ENCODE results near the gene TMEM132C. TPM values are rescaled to one million over a fixed set of nuclear protein-coding genes. Genes with fewer than 3 reads are reported as not detected.

The TMEM132C gene
- total RNA-seq, 2 experiments from 2014 or later = not detected

GRCh38 chr12:128415036-128415560 is 148.1 kb downstream of the TMEM132C start:
- Histone ChIP-seq H3K79me2 (ENCODE audit: insufficient read depth, low read depth, low read length) (no peaks in the 10 kb centered on the region), H3K4me2 (ENCODE audit: low read length) (no peak overlapping the region), H3K27ac (ENCODE audit: low read depth, low read length, poor library complexity, severe bottlenecking) (no peak overlapping the region), H3K4me3 (ENCODE audit: low read depth, low read length, poor library complexity, severe bottlenecking) (no peak overlapping the region), H3K9me2 (ENCODE audit: insufficient read depth, low read length) (no peaks in the 10 kb centered on the region), H3K9me3 (ENCODE audit: low read length) (no peaks in the 10 kb centered on the region), H3K36me3 (ENCODE audit: insufficient read depth, low read length) (no peaks in the 10 kb centered on the region), H3K4me1 (ENCODE audit: insufficient read depth, low read length, poor library complexity, severe bottlenecking) (no peaks in the 10 kb centered on the region), H4K20me1 (ENCODE audit: insufficient read depth, low read length) (no peaks in the 10 kb centered on the region), H2AFZ (ENCODE audit: low read length) (no peak overlapping the region)
- POLR2A ChIA-PET = no interaction called here
- DNase-seq (ENCODE audit: low spot score) = no peak
- CTCF ChIA-PET (ENCODE audit: unreplicated experiment) = no interaction called here
- BruUV-seq (replicated peaks) = no TSS peak
- intact Hi-C loops (cut with micrococcal nuclease; ENCODE audit: unreplicated experiment) = no loop called here
- TF ChIP-seq CTCF (conservative IDR thresholded peaks at IDR 0.05; ENCODE audit: low read length) (no peak), EZH2phosphoT487 (IDR thresholded peaks at IDR 0.05; ENCODE audit: borderline replicate concordance, low read depth, low read length) (no peak)

GRCh38 chr12:128418944-128419343 is 152.0 kb downstream of the TMEM132C start:
- no peaks in the 10 kb centered on the region for H4K20me1 ChIP-seq (ENCODE audit: insufficient read depth, low read length)
- no peak for DNase-seq (ENCODE audit: low spot score)
- H3K4me2 ChIP-seq (ENCODE audit: low read length) = no peak overlapping the region
- H3K27ac ChIP-seq (ENCODE audit: low read depth, low read length, poor library complexity, severe bottlenecking) = no peak overlapping the region
- CTCF ChIA-PET (ENCODE audit: unreplicated experiment) = no interaction called here
- H3K79me2 ChIP-seq (ENCODE audit: insufficient read depth, low read depth, low read length) = no peaks in the 10 kb centered on the region
- H3K9me2 ChIP-seq (ENCODE audit: insufficient read depth, low read length) = no peaks in the 10 kb centered on the region
- intact Hi-C loops (cut with micrococcal nuclease; ENCODE audit: unreplicated experiment) = no loop called here
- H2AFZ ChIP-seq (ENCODE audit: low read length) = no peak overlapping the region
- TF ChIP-seq EZH2phosphoT487 (IDR thresholded peaks at IDR 0.05; ENCODE audit: borderline replicate concordance, low read depth, low read length) = no peak
- no peak for TF ChIP-seq CTCF (conservative IDR thresholded peaks at IDR 0.05; ENCODE audit: low read length)
- no peaks in the 10 kb centered on the region for H3K4me1 ChIP-seq (ENCODE audit: insufficient read depth, low read length, poor library complexity, severe bottlenecking)
- POLR2A ChIA-PET = interaction anchor here (0.7 kb wide), 1 partner anchor 165 kb away, joined by 3 read pairs; no protein-coding TSS in a partner anchor
- no peaks in the 10 kb centered on the region for H3K36me3 ChIP-seq (ENCODE audit: insufficient read depth, low read length)
- no peak overlapping the region for H3K4me3 ChIP-seq (ENCODE audit: low read depth, low read length, poor library complexity, severe bottlenecking)
- H3K9me3 ChIP-seq (ENCODE audit: low read length) = no peaks in the 10 kb centered on the region
- BruUV-seq (replicated peaks) = no TSS peak

- no peaks in the 10 kb centered on the region for H3K9me3 ChIP-seq (ENCODE audit: low read length)
- TF ChIP-seq EZH2phosphoT487 (IDR thresholded peaks at IDR 0.05; ENCODE audit: borderline replicate concordance, low read depth, low read length) (no peak), CTCF (conservative IDR thresholded peaks at IDR 0.05; ENCODE audit: low read length) (no peak)
- no peaks in the 10 kb centered on the region for H3K4me1 ChIP-seq (ENCODE audit: insufficient read depth, low read length, poor library complexity, severe bottlenecking)
- H3K9me2 ChIP-seq (ENCODE audit: insufficient read depth, low read length) = no peaks in the 10 kb centered on the region
- no peak for DNase-seq (ENCODE audit: low spot score)
- no peaks in the 10 kb centered on the region for H3K79me2 ChIP-seq (ENCODE audit: insufficient read depth, low read depth, low read length)
- ChIA-PET POLR2A (no interaction called here), CTCF (ENCODE audit: unreplicated experiment) (no interaction called here)
- no peaks in the 10 kb centered on the region for H4K20me1 ChIP-seq (ENCODE audit: insufficient read depth, low read length)
- no peak overlapping the region for H3K27ac ChIP-seq (ENCODE audit: low read depth, low read length, poor library complexity, severe bottlenecking)
- H3K4me2 ChIP-seq (ENCODE audit: low read length) = no peak overlapping the region
- H2AFZ ChIP-seq (ENCODE audit: low read length) = no peak overlapping the region
- intact Hi-C loops (cut with micrococcal nuclease; ENCODE audit: unreplicated experiment) = no loop called here
- no peaks in the 10 kb centered on the region for H3K36me3 ChIP-seq (ENCODE audit: insufficient read depth, low read length)
- no peak overlapping the region for H3K4me3 ChIP-seq (ENCODE audit: low read depth, low read length, poor library complexity, severe bottlenecking)
- no TSS peak for BruUV-seq (replicated peaks)
These were observed 153.2 kb downstream of the TMEM132C start for GRCh38 chr12:128420163-128420562.

All from OCI-LY7 (cell line).